ENCODE measurements around the gene SSBP2.
"Not testable (repeated sequence)": the region's sequence is repeated elsewhere in the genome, so short reads cannot be mapped to it uniquely, and the experiment has no call there.

SSBP2 gene

DNA sequence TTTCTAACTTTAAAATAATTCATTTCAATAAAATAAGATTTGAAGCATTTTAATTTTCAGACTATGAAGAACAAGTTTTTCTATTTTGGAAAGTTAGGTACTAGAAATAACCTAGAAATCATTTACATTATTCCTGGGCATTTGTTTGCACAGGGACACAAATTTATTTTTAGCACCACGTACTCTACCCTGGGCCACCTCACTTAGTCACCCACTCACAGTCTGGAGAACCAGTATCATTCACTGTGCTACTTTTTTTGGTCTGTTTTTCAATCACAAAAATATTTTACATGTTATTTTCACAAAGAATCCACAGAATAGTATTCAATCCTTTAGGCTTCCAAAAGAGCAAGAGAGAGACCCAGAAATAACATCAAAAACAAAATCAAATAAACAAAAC, 228.3 kb downstream of the SSBP2 start:
- no peaks in the 10 kb centered on the region for H3K36me3 ChIP-seq (ENCODE audit: control insufficient read depth in 1 of 2, insufficient read depth in 2 of 2, low read length in 2 of 2)
- H3K27me3 ChIP-seq (ENCODE audit: low read depth, low read length): no peaks in the 10 kb centered on the region
- H3K4me3 ChIP-seq (ENCODE audit: low read depth in 1 of 2, low read length in 2 of 2): no peak overlapping the region
- H3K27ac ChIP-seq (ENCODE audit: low read length): no peak overlapping the region
- peaks cover 0 to 4% of the 10 kb centered on the region in 2 donors for H3K4me1 ChIP-seq (ENCODE audit: control insufficient read depth in 1 of 2, insufficient read depth in 2 of 2, low read length in 2 of 2)
- no peaks in the 10 kb centered on the region for H3K9me3 ChIP-seq (ENCODE audit: control insufficient read depth in 1 of 2, low read length in 2 of 2)

DNA sequence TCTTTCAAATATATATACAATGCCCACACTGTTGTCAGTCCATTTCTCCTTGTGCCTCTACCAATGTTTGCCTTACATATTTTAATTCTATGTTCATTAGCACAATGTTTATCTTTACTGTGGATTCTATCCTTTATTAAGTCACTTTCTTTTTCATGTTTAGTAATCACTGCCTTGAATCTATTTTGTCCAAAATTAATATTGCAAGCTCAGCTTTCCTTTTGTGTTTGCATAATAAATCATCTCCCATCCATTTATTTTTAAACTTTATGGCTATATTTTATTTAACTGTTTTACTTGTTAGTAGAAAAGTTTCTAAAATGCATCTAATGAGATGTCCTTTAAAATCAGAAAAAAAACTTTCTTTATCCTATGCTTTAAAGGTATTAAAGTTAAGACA, 230.1 kb downstream of the SSBP2 start:
- H3K9me3 ChIP-seq (ENCODE audit: control insufficient read depth in 1 of 2, low read length in 2 of 2): no peaks in the 10 kb centered on the region
- H3K4me3 ChIP-seq (ENCODE audit: low read depth in 1 of 2, low read length in 2 of 2): no peak overlapping the region
- H3K27me3 ChIP-seq (ENCODE audit: low read depth, low read length): no peaks in the 10 kb centered on the region
- no peak overlapping the region for H3K27ac ChIP-seq (ENCODE audit: low read length)
- H3K4me1 ChIP-seq (ENCODE audit: control insufficient read depth in 1 of 2, insufficient read depth in 2 of 2, low read length in 2 of 2): peaks cover 0 to 4% of the 10 kb centered on the region in 2 donors
- H3K36me3 ChIP-seq (ENCODE audit: control insufficient read depth in 1 of 2, insufficient read depth in 2 of 2, low read length in 2 of 2): no peaks in the 10 kb centered on the region

DNA sequence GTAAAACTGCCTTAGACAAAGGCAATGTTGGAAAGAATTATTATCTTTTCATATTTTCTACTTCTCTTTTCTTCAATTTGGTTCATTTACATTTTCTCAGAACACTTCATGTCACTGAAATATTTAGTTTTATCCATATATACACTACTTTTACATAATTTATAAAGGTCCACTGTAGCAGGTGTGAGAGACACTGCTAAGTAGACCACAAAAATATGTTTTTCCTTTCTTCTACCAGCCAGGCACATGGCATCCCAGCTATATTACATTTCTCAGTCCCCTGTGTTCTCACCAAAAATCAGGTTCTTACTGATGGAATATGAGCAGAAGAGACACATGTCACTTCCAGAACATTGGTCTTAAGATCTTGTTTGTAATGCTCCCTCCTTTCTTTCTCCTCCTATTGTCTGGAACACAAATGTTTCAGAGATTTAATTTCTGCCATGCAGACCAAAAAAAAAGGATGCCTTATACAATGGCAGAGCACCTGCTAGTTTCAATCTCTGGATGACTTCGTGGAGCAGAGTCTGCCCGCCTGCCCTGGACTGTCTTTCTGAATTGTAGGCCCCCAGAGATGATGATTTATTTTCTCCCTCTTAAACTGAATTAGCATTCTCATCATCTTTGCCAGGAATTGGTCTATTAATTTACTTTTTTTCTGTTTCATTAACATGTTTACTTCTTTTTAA, 231.5 kb downstream of the SSBP2 start:
- H3K4me3 ChIP-seq (ENCODE audit: low read depth in 1 of 2, low read length in 2 of 2): no peak overlapping the region
- no peaks in the 10 kb centered on the region for H3K27me3 ChIP-seq (ENCODE audit: low read depth, low read length)
- no peaks in the 10 kb centered on the region for H3K9me3 ChIP-seq (ENCODE audit: control insufficient read depth in 1 of 2, low read length in 2 of 2)
- no peak overlapping the region for H3K27ac ChIP-seq (ENCODE audit: low read length)
- H3K4me1 ChIP-seq (ENCODE audit: control insufficient read depth in 1 of 2, insufficient read depth in 2 of 2, low read length in 2 of 2): peaks cover 0 to 4% of the 10 kb centered on the region in 2 donors
- H3K36me3 ChIP-seq (ENCODE audit: control insufficient read depth in 1 of 2, insufficient read depth in 2 of 2, low read length in 2 of 2): no peaks in the 10 kb centered on the region

GRCh38 chr5:81517462-81517861, 233.4 kb downstream of the SSBP2 start:
- Histone ChIP-seq H3K4me3 (ENCODE audit: low read depth in 1 of 2, low read length in 2 of 2) (no peak overlapping the region), H3K4me1 (ENCODE audit: control insufficient read depth in 1 of 2, insufficient read depth in 2 of 2, low read length in 2 of 2) (no peaks in the 10 kb centered on the region), H3K36me3 (ENCODE audit: control insufficient read depth in 1 of 2, insufficient read depth in 2 of 2, low read length in 2 of 2) (no peaks in the 10 kb centered on the region), H3K27me3 (ENCODE audit: low read depth, low read length) (no peaks in the 10 kb centered on the region), H3K9me3 (ENCODE audit: control insufficient read depth in 1 of 2, low read length in 2 of 2) (no peaks in the 10 kb centered on the region), H3K27ac (ENCODE audit: low read length) (no peak overlapping the region)

DNA sequence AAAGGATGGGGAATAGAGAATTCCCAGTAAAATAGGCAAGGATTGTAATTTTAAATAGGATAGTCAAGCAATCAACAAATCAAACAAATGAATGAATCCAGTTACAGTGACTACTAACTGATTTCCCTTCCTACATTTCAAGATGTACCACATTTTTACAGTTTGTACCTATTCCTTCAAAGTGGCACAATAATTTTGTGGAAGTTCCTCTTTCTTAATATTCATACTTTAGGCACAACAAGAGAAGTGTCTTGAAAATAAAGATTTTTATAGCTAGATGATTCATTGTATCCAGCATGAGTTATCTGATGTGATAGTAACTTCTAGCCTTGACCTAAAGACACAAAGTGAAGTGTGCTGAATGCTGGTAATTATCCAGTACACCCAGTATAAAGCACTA, 234.8 kb downstream of the SSBP2 start:
- Histone ChIP-seq H3K4me3 (ENCODE audit: low read depth in 1 of 2, low read length in 2 of 2) (no peak overlapping the region), H3K4me1 (ENCODE audit: control insufficient read depth in 1 of 2, insufficient read depth in 2 of 2, low read length in 2 of 2) (no peaks in the 10 kb centered on the region), H3K27me3 (ENCODE audit: low read depth, low read length) (no peaks in the 10 kb centered on the region), H3K36me3 (ENCODE audit: control insufficient read depth in 1 of 2, insufficient read depth in 2 of 2, low read length in 2 of 2) (no peaks in the 10 kb centered on the region), H3K9me3 (ENCODE audit: control insufficient read depth in 1 of 2, low read length in 2 of 2) (no peaks in the 10 kb centered on the region), H3K27ac (ENCODE audit: low read length) (no peak overlapping the region)

- H3K4me3 ChIP-seq (ENCODE audit: low read depth in 1 of 2, low read length in 2 of 2): no peak overlapping the region
- no peaks in the 10 kb centered on the region for H3K4me1 ChIP-seq (ENCODE audit: control insufficient read depth in 1 of 2, insufficient read depth in 2 of 2, low read length in 2 of 2)
- no peaks in the 10 kb centered on the region for H3K36me3 ChIP-seq (ENCODE audit: control insufficient read depth in 1 of 2, insufficient read depth in 2 of 2, low read length in 2 of 2)
- H3K27me3 ChIP-seq (ENCODE audit: low read depth, low read length): no peaks in the 10 kb centered on the region
- H3K9me3 ChIP-seq (ENCODE audit: control insufficient read depth in 1 of 2, low read length in 2 of 2): no peaks in the 10 kb centered on the region
- H3K27ac ChIP-seq (ENCODE audit: low read length): no peak overlapping the region
Observed at GRCh38 chr5:81513982-81514381, 236.9 kb downstream of the SSBP2 start.

DNA sequence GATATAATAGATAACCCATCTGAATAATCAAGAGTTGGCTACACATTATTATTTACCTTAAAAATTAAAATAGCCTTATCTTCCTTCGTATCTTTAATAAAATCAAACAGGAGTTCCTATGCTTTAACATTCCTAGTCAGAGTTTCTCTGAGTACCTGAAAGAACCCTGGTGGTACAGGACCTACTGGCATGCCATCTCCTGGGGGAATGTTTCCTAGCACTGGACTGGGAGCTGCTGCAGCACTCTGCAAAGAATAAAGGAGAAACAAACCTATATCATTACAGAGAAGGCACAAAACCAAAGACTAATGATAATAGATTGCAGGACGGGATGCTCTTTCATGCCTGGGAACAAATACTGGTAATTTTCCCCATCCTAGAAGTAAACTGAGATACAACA, 237.4 kb downstream of the SSBP2 start:
- Histone ChIP-seq H3K9me3 (ENCODE audit: control insufficient read depth in 1 of 2, low read length in 2 of 2) (no peaks in the 10 kb centered on the region), H3K36me3 (ENCODE audit: control insufficient read depth in 1 of 2, insufficient read depth in 2 of 2, low read length in 2 of 2) (no peaks in the 10 kb centered on the region), H3K4me1 (ENCODE audit: control insufficient read depth in 1 of 2, insufficient read depth in 2 of 2, low read length in 2 of 2) (no peaks in the 10 kb centered on the region), H3K27ac (ENCODE audit: low read length) (no peak overlapping the region), H3K27me3 (ENCODE audit: low read depth, low read length) (no peaks in the 10 kb centered on the region), H3K4me3 (ENCODE audit: low read depth in 1 of 2, low read length in 2 of 2) (no peak overlapping the region)

- Histone ChIP-seq H3K9me3 (ENCODE audit: control insufficient read depth in 1 of 2, low read length in 2 of 2) (no peaks in the 10 kb centered on the region), H3K36me3 (ENCODE audit: control insufficient read depth in 1 of 2, insufficient read depth in 2 of 2, low read length in 2 of 2) (no peaks in the 10 kb centered on the region), H3K27me3 (ENCODE audit: low read depth, low read length) (no peaks in the 10 kb centered on the region), H3K27ac (ENCODE audit: low read length) (no peak overlapping the region), H3K4me1 (ENCODE audit: control insufficient read depth in 1 of 2, insufficient read depth in 2 of 2, low read length in 2 of 2) (peaks cover 0 to 4% of the 10 kb centered on the region in 2 donors), H3K4me3 (ENCODE audit: low read depth in 1 of 2, low read length in 2 of 2) (no peak overlapping the region)
Observed at GRCh38 chr5:81506900-81507588, 243.9 kb downstream of the SSBP2 start.

DNA sequence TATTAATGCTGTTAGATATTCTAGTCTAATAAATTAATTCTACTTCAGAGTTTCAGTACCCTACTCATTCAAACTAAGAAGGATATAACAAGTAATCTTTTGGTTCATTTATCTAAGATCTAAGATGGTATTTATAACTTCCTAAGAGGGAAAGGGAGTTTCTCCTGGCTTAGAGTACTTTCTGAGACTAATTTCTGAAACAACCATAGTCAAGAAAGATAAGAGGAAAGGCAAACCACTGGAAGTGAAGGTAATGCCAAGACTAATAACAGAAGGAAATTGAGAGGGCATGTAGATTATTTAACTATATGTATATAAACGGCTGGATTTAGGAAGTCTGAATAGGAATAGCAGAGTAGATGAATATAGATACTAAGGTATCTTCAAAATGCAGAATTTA, 244.5 kb downstream of the SSBP2 start:
- Histone ChIP-seq H3K4me3 (ENCODE audit: low read depth in 1 of 2, low read length in 2 of 2) (no peak overlapping the region), H3K27ac (ENCODE audit: low read length) (peak overlapping the region; percentile 64), H3K36me3 (ENCODE audit: control insufficient read depth in 1 of 2, insufficient read depth in 2 of 2, low read length in 2 of 2) (no peaks in the 10 kb centered on the region), H3K4me1 (ENCODE audit: control insufficient read depth in 1 of 2, insufficient read depth in 2 of 2, low read length in 2 of 2) (peaks cover 0 to 4% of the 10 kb centered on the region in 2 donors), H3K9me3 (ENCODE audit: control insufficient read depth in 1 of 2, low read length in 2 of 2) (no peaks in the 10 kb centered on the region), H3K27me3 (ENCODE audit: low read depth, low read length) (no peaks in the 10 kb centered on the region)

DNA sequence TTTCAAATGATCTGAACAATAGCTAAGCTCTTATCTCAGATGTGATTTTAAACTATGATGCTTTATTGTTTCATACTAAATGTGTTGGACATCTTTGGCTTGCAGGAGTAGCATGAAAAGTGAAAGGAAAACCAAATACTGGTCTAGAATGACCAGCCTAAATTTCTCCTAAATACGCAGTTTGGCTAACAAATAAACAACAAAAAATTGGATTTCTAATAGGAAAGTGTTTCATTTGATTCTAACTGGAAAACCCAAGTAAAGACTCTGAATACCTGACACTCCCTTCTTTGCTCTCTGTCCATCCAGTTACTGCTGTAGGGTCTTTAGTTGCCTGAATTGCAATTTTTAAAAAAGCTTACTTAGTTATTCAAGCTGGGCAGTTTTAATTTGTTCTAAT, 245.2 kb downstream of the SSBP2 start:
- H3K9me3 ChIP-seq (ENCODE audit: control insufficient read depth in 1 of 2, low read length in 2 of 2): no peaks in the 10 kb centered on the region
- peak overlapping the region in 1 of 2 donors; percentile 38 for H3K4me3 ChIP-seq (ENCODE audit: low read depth in 1 of 2, low read length in 2 of 2)
- peaks cover 0 to 4% of the 10 kb centered on the region in 2 donors for H3K4me1 ChIP-seq (ENCODE audit: control insufficient read depth in 1 of 2, insufficient read depth in 2 of 2, low read length in 2 of 2)
- no peak overlapping the region for H3K27ac ChIP-seq (ENCODE audit: low read length)
- H3K36me3 ChIP-seq (ENCODE audit: control insufficient read depth in 1 of 2, insufficient read depth in 2 of 2, low read length in 2 of 2): no peaks in the 10 kb centered on the region
- H3K27me3 ChIP-seq (ENCODE audit: low read depth, low read length): no peaks in the 10 kb centered on the region

DNA sequence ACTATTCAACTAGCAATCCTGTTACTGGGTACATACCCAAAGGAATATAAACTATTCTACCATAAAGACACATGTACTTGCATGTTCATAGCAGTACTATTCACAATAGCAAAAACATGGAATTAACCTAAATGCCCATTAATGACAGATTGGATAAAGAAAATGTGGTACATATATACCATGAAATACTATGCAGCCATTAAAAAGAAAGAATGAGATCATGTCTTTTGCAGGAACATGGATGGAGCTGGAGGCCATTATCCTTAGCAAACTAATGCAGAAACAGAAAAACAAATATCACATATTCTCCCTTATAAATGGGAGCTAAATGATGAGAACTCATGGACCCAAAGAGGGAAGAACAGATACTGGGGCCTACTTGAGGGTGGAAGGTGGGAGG, 247.3 kb downstream of the SSBP2 start:
- not testable (repeated sequence) for H3K27ac ChIP-seq (ENCODE audit: low read length); H3K4me1 ChIP-seq (ENCODE audit: control insufficient read depth in 1 of 2, insufficient read depth in 2 of 2, low read length in 2 of 2); H3K36me3 ChIP-seq (ENCODE audit: control insufficient read depth in 1 of 2, insufficient read depth in 2 of 2, low read length in 2 of 2); H3K9me3 ChIP-seq (ENCODE audit: control insufficient read depth in 1 of 2, low read length in 2 of 2); H3K4me3 ChIP-seq (ENCODE audit: low read depth in 1 of 2, low read length in 2 of 2); H3K27me3 ChIP-seq (ENCODE audit: low read depth, low read length)

DNA sequence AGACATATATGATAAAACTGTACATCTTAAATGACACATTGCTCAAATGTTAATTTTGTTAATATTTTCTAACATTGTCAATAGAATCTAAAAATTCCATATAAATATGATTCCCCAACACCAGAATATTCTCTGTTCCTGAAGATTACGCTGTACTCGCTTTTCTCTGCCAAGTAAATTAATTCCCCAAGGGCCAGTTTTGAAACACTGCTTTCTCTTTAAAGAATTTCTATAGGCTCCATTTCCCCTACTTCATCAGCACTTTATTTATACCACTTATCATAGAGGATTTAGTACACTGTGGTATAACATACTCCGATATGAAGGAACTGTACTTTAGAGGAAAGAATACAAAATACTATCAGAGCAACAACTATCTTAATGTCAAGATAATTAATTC, 255.6 kb downstream of the SSBP2 start:
- Histone ChIP-seq H3K27me3 (ENCODE audit: low read depth, low read length) (no peaks in the 10 kb centered on the region), H3K4me1 (ENCODE audit: control insufficient read depth in 1 of 2, insufficient read depth in 2 of 2, low read length in 2 of 2) (no peaks in the 10 kb centered on the region), H3K4me3 (ENCODE audit: low read depth in 1 of 2, low read length in 2 of 2) (no peak overlapping the region), H3K9me3 (ENCODE audit: control insufficient read depth in 1 of 2, low read length in 2 of 2) (no peaks in the 10 kb centered on the region), H3K27ac (ENCODE audit: low read length) (no peak overlapping the region), H3K36me3 (ENCODE audit: control insufficient read depth in 1 of 2, insufficient read depth in 2 of 2, low read length in 2 of 2) (no peaks in the 10 kb centered on the region)

Data from muscle layer of duodenum (tissue), 2 donors.